ENCODE data around the gene IL23A.

GRCh38 chr12:56358836-56359532 lies 20.3 kb downstream of the IL23A start:
- TF ChIP-seq CTCF (conservative IDR thresholded peaks at IDR 0.05; ENCODE audit: low read depth, low read length) (no peak), EZH2 (IDR thresholded peaks at IDR 0.05; ENCODE audit: low read length, unreplicated experiment) (no peak), EZH2phosphoT487 (IDR thresholded peaks at IDR 0.05; ENCODE audit: borderline replicate concordance, low read length) (no peak)

Data from PC-3 (cell line).